Activated CD8-positive, alpha-beta memory T cell treated with anti-CD3 and anti-CD28 coated beads, Interleukin-2, amount 50 U/mL, for 24 hours (primary cell): ENCODE data around the gene AKR1C2.
"Not testable (repeated sequence)": the region's sequence is repeated elsewhere in the genome, so short reads cannot be mapped to it uniquely, and the experiment has no call there.

ENCODE experiments used
- DNase-seq: peaks from one replicate; pipeline ENCODE4 v3.0.0-alpha.2; 2020; ENCODE audit errors: extremely low read depth

Gene AKR1C2

GRCh38 chr10:5003127-5004029 lies at the start of gene AKR1C2:
AKR1C2 (minus strand) TSS chr10:5003857; CDS start chr10:5003835, 22 bp downstream.
- DNase-seq, result not testable (repeated sequence)

- not testable (repeated sequence) for DNase-seq
These were observed 49.4 kb upstream of the AKR1C2 start for GRCh38 chr10:5052951-5053500.

GRCh38 chr10:5047912-5048628 lies 44.4 kb upstream of the AKR1C2 start:
- DNase-seq, result no peak

DNA sequence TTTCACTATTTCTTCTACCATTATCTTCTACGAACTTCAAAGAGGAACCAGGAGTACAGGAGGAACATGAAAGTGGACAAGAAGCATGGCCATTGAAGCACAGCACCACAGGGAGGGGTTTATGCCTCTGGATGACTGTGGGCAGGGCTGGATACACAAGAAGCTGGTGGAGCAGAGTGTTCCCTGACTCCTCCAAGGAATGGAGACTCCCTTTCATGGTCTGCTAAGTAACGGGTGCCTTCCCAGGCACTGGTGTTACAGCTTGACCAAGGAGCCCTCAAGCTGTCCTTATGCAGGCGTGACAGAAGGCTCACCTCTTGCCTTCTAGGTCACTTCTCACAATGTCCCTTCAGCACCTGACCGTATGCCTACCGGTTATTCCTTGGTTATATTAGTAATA lies 43.4 kb upstream of the AKR1C2 start:
- DNase-seq, result not testable (repeated sequence)

DNA sequence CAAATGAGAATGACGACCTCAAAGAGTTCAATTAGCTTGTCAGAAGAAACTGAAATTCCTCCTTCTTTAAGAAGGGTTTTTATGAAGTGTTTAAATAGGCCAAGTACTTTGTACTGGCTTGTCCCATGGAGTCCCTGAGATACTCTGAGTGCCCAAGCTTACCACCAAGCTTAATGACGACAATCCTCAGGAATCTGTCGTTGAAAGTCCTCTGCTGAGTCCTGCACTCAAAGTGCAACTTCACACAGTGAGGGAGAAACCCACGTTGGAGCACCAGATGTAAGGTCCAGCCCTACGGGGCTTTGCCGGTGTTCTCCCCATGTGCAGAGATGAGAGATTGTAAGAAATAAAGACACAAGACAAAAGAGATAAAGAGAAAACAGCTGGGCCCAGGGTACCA lies 42.8 kb upstream of the AKR1C2 start:
- no peak for DNase-seq

DNA sequence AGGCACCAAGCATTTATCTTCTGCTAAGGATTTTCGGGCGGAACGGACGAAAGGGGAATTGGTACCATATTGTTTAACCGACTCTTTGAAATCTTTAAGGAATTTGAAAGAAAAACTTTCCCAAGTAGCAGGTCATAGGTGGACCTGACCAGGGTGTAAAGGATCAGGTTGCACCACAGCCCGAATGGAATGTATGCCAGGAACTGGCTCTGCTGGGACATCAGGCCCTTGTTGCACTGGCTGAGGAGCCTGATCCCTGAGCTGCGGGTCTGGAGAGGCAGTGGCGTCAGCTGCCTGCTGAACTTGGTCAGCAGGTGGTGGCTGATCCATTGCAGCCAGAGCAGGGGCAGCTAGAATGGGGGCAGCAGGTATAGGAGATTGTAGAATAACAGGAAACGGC lies 41.4 kb upstream of the AKR1C2 start:
- no peak for DNase-seq

DNA sequence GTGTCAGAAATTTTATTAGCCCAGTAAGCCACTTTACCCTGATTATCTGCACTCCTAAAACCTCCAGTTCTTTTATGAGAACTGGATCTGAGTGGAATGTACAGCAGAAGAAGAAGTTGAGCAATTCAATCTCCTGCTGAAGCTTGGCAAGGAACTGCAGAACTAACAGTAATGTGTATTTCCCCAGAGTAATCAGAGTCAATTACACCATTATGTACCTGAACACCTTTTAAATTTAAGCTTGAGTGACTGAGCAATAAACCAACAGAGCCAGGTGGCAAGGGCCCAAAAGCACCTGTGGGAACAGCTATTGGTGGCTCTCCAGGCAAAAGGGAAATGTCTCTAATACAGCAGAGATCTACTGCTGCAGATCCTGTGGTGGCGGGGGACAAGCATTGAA lies 40.1 kb upstream of the AKR1C2 start:
- DNase-seq, result no peak

GRCh38 chr10:5042922-5043321 lies 39.3 kb upstream of the AKR1C2 start:
- no peak for DNase-seq

GRCh38 chr10:5041471-5042023 lies 37.9 kb upstream of the AKR1C2 start:
- DNase-seq, result no peak

DNA sequence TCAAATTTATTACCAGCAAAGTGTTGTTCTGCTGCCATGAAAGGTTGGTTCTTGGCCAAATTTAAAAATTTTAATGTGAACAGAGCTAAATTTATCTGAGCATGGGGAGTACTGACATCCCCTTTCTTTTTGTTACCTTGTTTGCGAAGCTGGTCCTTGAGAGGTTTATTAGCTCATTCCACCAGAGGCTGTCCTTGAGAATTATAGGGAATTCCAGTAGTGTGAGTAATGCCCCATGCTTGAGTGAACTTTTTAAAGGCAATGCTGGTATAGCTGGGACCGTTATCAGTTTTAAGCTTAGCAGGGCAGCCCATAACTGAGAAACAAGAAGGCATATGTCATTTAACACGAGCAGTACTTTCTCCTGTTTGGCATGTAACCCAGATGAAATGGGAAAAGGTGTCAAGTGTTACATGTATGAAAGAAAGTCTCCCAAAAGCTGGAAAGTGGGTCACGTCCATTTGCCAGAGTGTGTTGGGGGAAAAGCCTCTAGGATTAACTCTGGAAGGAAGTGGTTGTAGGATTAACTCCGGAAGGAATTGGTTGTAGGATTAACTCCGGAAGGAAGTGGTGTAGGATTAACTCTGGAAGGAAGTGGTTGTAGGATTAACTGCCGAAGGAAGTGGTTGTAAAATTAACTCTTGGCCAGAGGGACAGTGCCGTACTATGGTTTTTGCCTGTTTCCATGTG lies 37.3 kb upstream of the AKR1C2 start:
- no peak for DNase-seq

- DNase-seq, result no peak
These were observed 36.5 kb upstream of the AKR1C2 start for GRCh38 chr10:5040010-5040673.

GRCh38 chr10:5038733-5039132 lies 35.1 kb upstream of the AKR1C2 start:
- no peak for DNase-seq

DNA sequence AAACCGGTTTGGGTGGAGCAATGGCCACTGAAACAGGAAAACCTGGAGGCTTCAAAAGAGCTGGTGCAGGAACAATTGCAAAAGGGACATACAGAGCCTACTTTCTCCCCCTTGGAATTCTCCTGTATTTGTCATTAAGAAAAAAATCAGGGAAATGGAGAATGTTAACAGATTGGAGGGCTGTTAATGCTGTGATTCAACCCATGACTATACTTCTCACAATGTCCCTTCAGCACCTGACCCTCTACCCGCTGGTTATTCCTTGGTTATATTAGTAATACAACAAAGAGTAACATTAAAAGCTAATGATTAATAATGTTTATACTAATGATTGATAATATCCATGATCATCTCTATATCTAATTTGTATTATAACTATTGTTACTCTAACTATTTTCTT lies 34.4 kb upstream of the AKR1C2 start:
- no peak for DNase-seq

DNA sequence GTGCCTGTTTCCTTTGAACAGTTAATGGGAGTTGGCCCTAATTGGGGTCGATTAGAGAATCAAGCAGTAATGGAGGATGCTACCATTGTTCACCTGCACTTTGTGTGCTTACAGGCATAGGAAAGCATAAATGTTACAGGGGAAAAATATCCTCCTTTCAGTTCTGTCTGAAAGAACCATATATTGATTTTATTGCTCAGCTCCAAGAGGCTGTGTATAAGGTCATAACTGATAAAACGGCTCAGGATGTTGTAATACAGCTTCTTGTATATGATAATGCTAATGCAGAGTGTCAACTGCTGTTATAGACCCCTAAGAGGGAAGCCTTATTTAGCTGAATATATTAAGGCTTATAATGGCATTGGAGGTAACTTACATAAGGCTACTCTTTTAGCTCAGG lies 32.9 kb upstream of the AKR1C2 start:
- no peak for DNase-seq

DNA sequence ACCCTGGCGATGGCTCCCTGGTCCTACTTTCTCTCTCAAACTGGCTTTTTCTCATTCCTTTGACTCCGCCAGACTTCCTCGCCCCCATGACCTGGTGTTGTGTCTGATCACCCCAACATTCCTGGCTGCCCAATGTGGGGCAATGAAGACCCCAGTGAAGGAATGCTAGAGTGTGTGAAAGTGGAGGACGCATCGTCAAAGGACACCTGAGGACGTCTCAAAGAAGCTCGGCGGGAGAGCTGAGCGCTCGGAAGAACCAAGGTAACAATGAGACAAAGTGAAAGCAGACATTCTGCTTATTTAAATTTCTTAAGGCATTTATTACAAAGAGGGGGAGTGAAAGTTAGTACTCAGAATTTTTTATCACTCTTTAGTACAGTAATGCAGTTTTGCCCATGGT lies 31.7 kb upstream of the AKR1C2 start:
- DNase-seq, result no peak

DNA sequence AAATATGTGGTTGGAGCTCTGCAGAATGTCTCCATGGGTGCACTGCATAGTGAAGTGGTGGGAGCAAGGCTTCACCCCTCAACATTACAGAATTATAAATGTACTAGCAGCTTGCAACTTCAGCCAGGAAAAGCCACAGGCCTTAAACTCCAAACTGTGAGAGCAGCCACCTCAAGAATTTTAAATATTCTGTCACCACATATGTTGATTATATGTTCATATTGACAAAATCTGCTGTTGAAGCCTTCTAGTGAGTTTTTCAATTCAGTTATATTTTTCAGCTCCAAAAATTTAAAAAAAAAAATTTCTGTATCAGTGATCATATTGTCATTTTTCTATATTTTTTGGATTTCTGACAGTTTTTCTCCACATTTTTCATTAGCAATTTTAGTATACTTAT lies 30.9 kb upstream of the AKR1C2 start:
- no peak for DNase-seq

- no peak for DNase-seq
These were observed 29.6 kb upstream of the AKR1C2 start for GRCh38 chr10:5033061-5033778.

GRCh38 chr10:5032444-5032843 lies 28.8 kb upstream of the AKR1C2 start:
- DNase-seq, result not testable (repeated sequence)

DNA sequence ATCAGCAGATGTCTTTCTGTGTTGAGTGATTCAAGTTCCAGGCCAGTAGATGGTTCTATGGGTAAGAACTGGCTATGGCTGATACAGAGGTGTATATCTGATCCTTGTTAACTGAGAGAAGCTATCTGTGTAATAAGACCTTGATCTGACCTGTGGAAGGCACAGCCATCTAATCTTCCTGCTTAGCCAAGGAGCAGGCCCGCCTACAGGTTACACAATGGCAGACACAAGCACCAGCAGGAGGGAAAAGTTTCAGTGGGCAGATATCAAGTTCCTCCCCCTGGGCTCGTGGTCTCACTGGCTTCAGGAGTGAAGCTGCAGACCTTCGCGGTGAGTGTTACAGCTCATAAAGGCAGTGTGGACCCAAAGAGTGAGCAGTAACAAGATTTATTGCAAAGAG lies 27.9 kb upstream of the AKR1C2 start:
- not testable (repeated sequence) for DNase-seq

DNA sequence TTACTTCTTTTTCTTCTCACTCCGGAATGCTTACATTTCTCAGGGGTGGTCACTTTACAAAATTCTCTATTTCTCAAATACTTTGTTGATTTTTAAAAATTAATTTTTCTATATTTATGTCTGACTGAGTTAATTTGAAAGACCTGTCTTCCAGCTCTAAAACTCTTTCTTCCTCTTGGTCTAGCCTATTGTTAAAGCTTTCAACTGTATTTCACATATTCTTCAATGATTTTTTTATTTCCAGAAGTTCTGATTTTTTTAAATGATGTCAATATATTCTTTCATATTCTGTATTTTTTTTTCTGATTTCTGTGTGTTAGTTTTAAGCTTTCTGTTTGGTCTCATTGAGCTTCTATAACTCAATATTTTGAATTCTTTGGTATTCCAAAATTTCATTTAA lies 27.3 kb upstream of the AKR1C2 start:
- no peak for DNase-seq

DNA sequence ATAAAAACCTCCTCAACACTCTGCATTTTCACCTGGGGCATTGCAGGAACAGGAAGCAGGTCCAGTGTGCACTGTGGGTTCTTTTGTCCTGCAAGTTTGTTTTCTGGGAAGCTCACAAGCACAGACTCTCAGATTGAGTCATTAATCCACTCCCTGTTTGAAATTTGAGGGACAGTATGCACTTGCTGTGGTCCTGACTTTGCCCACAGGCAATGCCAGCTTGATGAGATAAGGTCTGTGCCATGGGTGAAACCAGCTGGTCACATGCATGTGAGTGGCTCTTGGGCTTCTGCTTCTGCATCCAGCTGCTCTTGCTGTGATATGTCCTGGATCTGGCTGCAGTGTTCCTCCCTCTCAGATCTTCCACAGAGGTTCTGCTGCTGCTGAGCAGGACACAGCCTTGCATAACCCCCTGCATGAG lies 21.8 kb upstream of the AKR1C2 start:
- DNase-seq, result not testable (repeated sequence)
